Left hindlimb (tissue), 1 donor: ENCODE data around the gene MLLT1.

Experiments
- DNase-seq: peaks from one replicate; pipeline ENCODE4 v3.0.0-alpha.2; 2018

MLLT1 gene

GRCh38 chr19:6273701-6274601, 5.8 kb downstream of the MLLT1 start:
- DNase-seq: peak; percentile 80

- DNase-seq: no peak
Observed at GRCh38 chr19:6272913-6273600, 6.7 kb downstream of the MLLT1 start.

- DNase-seq: no peak
Observed at GRCh38 chr19:6272411-6272791, 7.4 kb downstream of the MLLT1 start.

- DNase-seq: peak; percentile 78
Observed at GRCh38 chr19:6271721-6272410, 7.9 kb downstream of the MLLT1 start.

- DNase-seq: no peak
Observed at GRCh38 chr19:6271251-6271650, 8.5 kb downstream of the MLLT1 start.

- DNase-seq: no peak
Observed at GRCh38 chr19:6270822-6271221, 9.0 kb downstream of the MLLT1 start.

GRCh38 chr19:6270076-6270745, 9.6 kb downstream of the MLLT1 start:
- no peak for DNase-seq

- DNase-seq: no peak
Observed at GRCh38 chr19:6269101-6269886, 10.5 kb downstream of the MLLT1 start.

- DNase-seq: no peak
Observed at GRCh38 chr19:6268382-6268771, 11.4 kb downstream of the MLLT1 start.

- DNase-seq: no peak
Observed at GRCh38 chr19:6267552-6268381, 12.0 kb downstream of the MLLT1 start.

- DNase-seq: no peak
Observed at GRCh38 chr19:6264803-6265202, 15.0 kb downstream of the MLLT1 start.

- DNase-seq: no peak
Observed at GRCh38 chr19:6263735-6264444, 15.9 kb downstream of the MLLT1 start.

- no peak for DNase-seq
Observed at GRCh38 chr19:6263306-6263705, 16.5 kb downstream of the MLLT1 start.

GRCh38 chr19:6262519-6262918, 17.3 kb downstream of the MLLT1 start:
- no peak for DNase-seq

GRCh38 chr19:6261883-6262282, 17.9 kb downstream of the MLLT1 start:
- no peak for DNase-seq

GRCh38 chr19:6260912-6261650, 18.7 kb downstream of the MLLT1 start:
- DNase-seq: no peak

GRCh38 chr19:6260376-6260775, 19.4 kb downstream of the MLLT1 start:
- DNase-seq: no peak

- no peak for DNase-seq
Observed at GRCh38 chr19:6259312-6259861, 20.4 kb downstream of the MLLT1 start.

- no peak for DNase-seq
Observed at GRCh38 chr19:6258812-6259311, 20.9 kb downstream of the MLLT1 start.
